GM19372 (cell line): ENCODE data around the gene PRMT7.

Source experiments
- ATAC-seq: cut with Tn5 transposase; IDR thresholded peaks from one replicate; pipeline ENCODE4 v1.9.1; 2021; ENCODE audit warnings: mild to moderate bottlenecking, low read depth, moderate library complexity; ENCODE audit not compliant: unreplicated experiment

Gene PRMT7

GRCh38 chr16:68387301-68387700 is 76.5 kb downstream of the PRMT7 start:
- ATAC-seq: no peak

GRCh38 chr16:68388124-68388523 is 77.3 kb downstream of the PRMT7 start:
- no peak for ATAC-seq

GRCh38 chr16:68389006-68389405 is 78.2 kb downstream of the PRMT7 start:
- no peak for ATAC-seq

GRCh38 chr16:68389750-68390371 is 79.0 kb downstream of the PRMT7 start:
- no peak for ATAC-seq

GRCh38 chr16:68393333-68393732 is 82.5 kb downstream of the PRMT7 start:
- ATAC-seq: no peak

GRCh38 chr16:68395167-68395786 is 84.5 kb downstream of the PRMT7 start:
- ATAC-seq: no peak

- ATAC-seq: no peak
Measured at GRCh38 chr16:68395815-68396214, 85.0 kb downstream of the PRMT7 start.

GRCh38 chr16:68396481-68396880 is 85.7 kb downstream of the PRMT7 start:
- no peak for ATAC-seq

GRCh38 chr16:68397710-68398201 is 86.9 kb downstream of the PRMT7 start:
- no peak for ATAC-seq

- no peak for ATAC-seq
Measured at GRCh38 chr16:68399456-68399855, 88.6 kb downstream of the PRMT7 start.

- no peak for ATAC-seq
Measured at GRCh38 chr16:68400083-68400923, 89.5 kb downstream of the PRMT7 start.

- no peak for ATAC-seq
Measured at GRCh38 chr16:68400924-68401460, 90.2 kb downstream of the PRMT7 start.

- ATAC-seq: no peak
Measured at GRCh38 chr16:68401871-68402747, 91.3 kb downstream of the PRMT7 start.

- no peak for ATAC-seq
Measured at GRCh38 chr16:68402748-68403040, 91.9 kb downstream of the PRMT7 start.

GRCh38 chr16:68403177-68403576 is 92.4 kb downstream of the PRMT7 start:
- ATAC-seq: no peak

GRCh38 chr16:68403704-68404103 is 92.9 kb downstream of the PRMT7 start:
- ATAC-seq: no peak

GRCh38 chr16:68404736-68405345 is 94.0 kb downstream of the PRMT7 start:
- ATAC-seq: no peak

- ATAC-seq: no peak
Measured at GRCh38 chr16:68406458-68407152, 95.8 kb downstream of the PRMT7 start.
